GM12878 (cell line): Measurements from ENCODE around the gene NR2F1. TPM values are rescaled to one million over a fixed set of nuclear protein-coding genes. Genes with fewer than 3 reads are reported as not detected.

Experiments used
- ATAC-seq: fragments of 200-7000 bp; cut with Tn5 transposase; 3 replicates; pipeline ENCODE4 v1.9.1; 2020; ENCODE audit warnings: mild to moderate bottlenecking, moderate library complexity
- BruUV-seq: library from RNA; stranded (reverse); fragments of 400-500 nt; replicated peaks from 2 replicates; lab custom pipeline; 2021; lab: Mats Ljungman, UMichigan
- CTCF ChIA-PET: fragments of 300-600 bp; sonication (Branson Sonifier 250); formaldehyde crosslinking; extraction: SDS; loops from one replicate; lab custom pipeline; 2021; ENCODE audit warnings: inconsistent platforms; lab: Yijun Ruan, JAX
- POLR2A ChIA-PET: fragments of 350-600 bp; formaldehyde crosslinking; extraction: SDS; loops from one replicate; lab custom pipeline; 2021; ENCODE audit warnings: inconsistent platforms; lab: Charles Lee
- RAD21 ChIA-PET: fragments of 300-600 bp; sonication (Branson Sonifier 250); formaldehyde crosslinking; loops from one replicate; lab custom pipeline; 2023; ENCODE audit warnings: antibody characterized with exemption; ENCODE audit not compliant: unreplicated experiment; lab: Charles Lee
- SMC1A ChIA-PET: fragments of 300-600 bp; sonication (Branson Sonifier 250); formaldehyde crosslinking; loops from one replicate; lab custom pipeline; 2023; ENCODE audit not compliant: unreplicated experiment, uncharacterized antibody; lab: Charles Lee
- DNase-seq: peaks from one replicate; pipeline ENCODE4 v3.0.0-alpha.2; 2011; ENCODE audit warnings: low read depth, low spot score
- FAIRE-seq: peaks from 3 replicates; lab custom pipeline; 2011; peaks lifted over from hg19 to GRCh38; lab: Jason Lieb, UNC
- H2AFZ ChIP-seq: 2 replicates; pipeline ENCODE4 v1.6.0; 2011; ENCODE audit warnings: low read depth, low read length, control low read depth; ENCODE audit not compliant: control insufficient read depth
- H3K27ac ChIP-seq: 2 replicates; pipeline ENCODE4 v1.5.1; 2011; ENCODE audit warnings: control low read depth; ENCODE audit not compliant: control insufficient read depth, insufficient read depth
- H3K27me3 ChIP-seq, 2 experiments: replicated peaks in 1 of 2; 2 replicates each; pipeline versions ENCODE4 v1.6.0 to v1.6.1; 2011; ENCODE audit warnings: low read length in 1 of 2; ENCODE audit not compliant: control insufficient read depth in 2 of 2, insufficient read depth in 2 of 2
- H3K36me3 ChIP-seq, 2 experiments: 2 replicates each; pipeline ENCODE4 v1.5.1; 2011; ENCODE audit warnings: low read length in 1 of 2; ENCODE audit not compliant: control insufficient read depth in 2 of 2, insufficient read depth in 2 of 2
- H3K4me1 ChIP-seq: 2 replicates; pipeline ENCODE4 v1.6.1; 2011; ENCODE audit warnings: mild to moderate bottlenecking, low read length, moderate library complexity, mixed read lengths; ENCODE audit not compliant: control insufficient read depth, insufficient read depth
- H3K4me2 ChIP-seq: 2 replicates; pipeline ENCODE4 v1.6.0; 2011; ENCODE audit warnings: control low read depth; ENCODE audit not compliant: control insufficient read depth, insufficient read depth
- H3K4me3 ChIP-seq: fragments of 200-600 bp; sonication (generic); 2 replicates; pipeline ENCODE4 v1.5.1; 2016
- H3K79me2 ChIP-seq: 2 replicates; pipeline ENCODE4 v1.6.0; 2011; ENCODE audit warnings: low read length; ENCODE audit not compliant: control insufficient read depth, insufficient read depth
- H3K9ac ChIP-seq: 2 replicates; pipeline ENCODE4 v1.8.0; 2011; ENCODE audit warnings: low read length, control low read depth, mixed read lengths; ENCODE audit not compliant: control insufficient read depth, insufficient read depth
- H3K9me3 ChIP-seq: replicated peaks from 3 replicates; pipeline ENCODE4 v1.5.1; 2011; ENCODE audit warnings: mild to moderate bottlenecking, low read length; ENCODE audit not compliant: control insufficient read depth, insufficient read depth
- H4K20me1 ChIP-seq: 2 replicates; pipeline ENCODE4 v1.6.0; 2011; ENCODE audit not compliant: control insufficient read depth, insufficient read depth
- BACH1 ChIP-seq: fragments of 450-650 bp; IDR thresholded peaks from 2 replicates; pipeline ENCODE4 v1.6.1; 2017; ENCODE audit warnings: mild to moderate bottlenecking, borderline replicate concordance
- CHD2 ChIP-seq: IDR thresholded peaks from 2 replicates; pipeline ENCODE4 v1.6.1; 2011; ENCODE audit warnings: low read depth, low read length, improper control_type of control experiment, borderline replicate concordance
- EGR1 ChIP-seq, 2 experiments: IDR thresholded peaks; 1 replicate in 1 of 2; 2 replicates in 1 of 2; pipeline ENCODE4 v1.6.1; 2011 to 2012; ENCODE audit warnings: low read depth in 2 of 2, low read length in 2 of 2, borderline replicate concordance in 1 of 2, mild to moderate bottlenecking in 1 of 2, moderate library complexity in 1 of 2
- EP300 ChIP-seq, 2 experiments: fragments of 150-350 bp in 1 of 2; IDR thresholded peaks; 2 replicates each; pipeline ENCODE4 v1.6.1; 2011 to 2012; ENCODE audit warnings: low read depth in 2 of 2, low read length in 2 of 2, borderline replicate concordance in 1 of 2, improper control_type of control experiment in 1 of 2, inconsistent platforms in 1 of 2; ENCODE audit not compliant: control insufficient read depth in 1 of 2
- ETV6 ChIP-seq, 2 experiments: fragments of 450-650 bp in 1 of 2; IDR thresholded peaks in 1 of 2; conservative IDR thresholded peaks in 1 of 2; 2 replicates each; pipeline ENCODE4 v1.6.1; 2014; ENCODE audit warnings: antibody characterized with exemption in 1 of 2, borderline replicate concordance in 1 of 2, low read depth in 1 of 2, mild to moderate bottlenecking in 1 of 2, moderate library complexity in 1 of 2
- EZH2 ChIP-seq: IDR thresholded peaks from 2 replicates; pipeline ENCODE4 v1.6.1; 2012; ENCODE audit warnings: low read depth, mild to moderate bottlenecking, control low read depth, inconsistent platforms, low read length, borderline replicate concordance; ENCODE audit not compliant: control insufficient read depth
- NKRF ChIP-seq: fragments of 450-650 bp; conservative IDR thresholded peaks from 2 replicates; pipeline ENCODE4 v1.6.1; 2017; ENCODE audit warnings: mild to moderate bottlenecking, moderate library complexity
- POU2F2 ChIP-seq: IDR thresholded peaks from 3 replicates; pipeline ENCODE4 v1.6.1; 2011; ENCODE audit warnings: low read depth, mild to moderate bottlenecking, low read length, borderline replicate concordance
- SMAD5 ChIP-seq: IDR thresholded peaks from 2 replicates; pipeline ENCODE4 v1.6.1; 2016; ENCODE audit warnings: antibody characterized with exemption, low read depth
- STAT3 ChIP-seq: IDR thresholded peaks from 2 replicates; pipeline ENCODE4 v1.6.1; 2011; ENCODE audit warnings: low read depth, low read length, improper control_type of control experiment
- USF1 ChIP-seq: IDR thresholded peaks from 2 replicates; pipeline ENCODE4 v1.6.1; 2011; ENCODE audit warnings: borderline replicate concordance, low read depth, mild to moderate bottlenecking, moderate library complexity, mixed read lengths, low read length; ENCODE audit not compliant: insufficient read depth; ENCODE audit errors: extremely low read length
- ZBTB33 ChIP-seq: fragments of 450-650 bp; IDR thresholded peaks from 2 replicates; pipeline ENCODE4 v1.6.1; 2017; ENCODE audit warnings: mild to moderate bottlenecking
- ZNF622 ChIP-seq: fragments of 450-650 bp; IDR thresholded peaks from 2 replicates; pipeline ENCODE4 v1.6.1; 2017; ENCODE audit warnings: mild to moderate bottlenecking, inconsistent platforms
- ZZZ3 ChIP-seq: IDR thresholded peaks from 2 replicates; pipeline ENCODE4 v1.6.1; 2011; ENCODE audit warnings: low read depth; ENCODE audit not compliant: control insufficient read depth, insufficient read length
- WGBS: methylation state at CpG from one replicate; pipeline ENCODE4 v1.1.6; 2016; ENCODE audit warnings: low lambda C conversion rate; ENCODE audit not compliant: insufficient replicate concordance, insufficient coverage; ENCODE audit errors: missing lambda C conversion rate; 5-methylcytosine and 5-hydroxymethylcytosine counted together
- in situ Hi-C: fragments of 300-500 bp; cut with MboI; formaldehyde crosslinking; loops from 9 replicates; pipeline ENCODE4 v1.14.3; 2018; ENCODE audit warnings: mixed read lengths
- intact Hi-C: fragments of 100-400 bp; cut with micrococcal nuclease; formaldehyde crosslinking; loops from one replicate; pipeline ENCODE4 v1.14.2; 2022; ENCODE audit not compliant: unreplicated experiment
- polyA plus RNA-seq, 11 experiments: library from polyadenylated mRNA; depleted of rRNA in 4 of 11; unstranded in 6 of 11; stranded (reverse) in 5 of 11; fragments of >200 nt; fragmentation: Nextera tagmentation in 4 of 11; fragmentation: Illumina TruSeq in 1 of 11; extraction: Ambion mirVana in 4 of 11; extraction: Trizol in 1 of 11; gene quantifications; 1 replicate in 1 of 11; 2 replicates in 10 of 11; pipeline versions ENCODE4 v1.2.1 to v1.2.3, GENCODE V29; 2011 to 2016; ENCODE audit warnings: inconsistent platforms in 2 of 11, missing spikeins in 2 of 11, low read depth in 1 of 11
- total RNA-seq, 4 experiments: library from RNA; depleted of rRNA in 3 of 4; stranded (reverse); fragments of >200 nt in 3 of 4; fragmentation: Illumina TruSeq in 1 of 4; extraction: Trizol in 1 of 4; gene quantifications; 2 replicates each; pipeline versions ENCODE4 v1.2.1 to v1.2.3, GENCODE V29; 2013 to 2021

The NR2F1 gene
- total and polyA plus RNA-seq, 10 of the 15 experiments (the other 5 are each of a cell fraction or from before 2014, with no cell fraction given), result 0.04 to 0.79 (median 0.36) TPM; not detected in 7

GRCh38 chr5:93567424-93567823, 15.6 kb upstream of the NR2F1 start:
- no peaks in the 10 kb centered on the region; the same call in 1 of the 3 replicates for H3K9me3 ChIP-seq
- TF ChIP-seq EZH2 (no peak), ETV6 (conservative IDR thresholded peaks at IDR 0.05 in 1 of 2, IDR thresholded peaks at IDR 0.05 in 1 of 2; ENCODE audit: borderline replicate concordance in 1 of 2, low read depth in 1 of 2) (no peak), POU2F2 (no peak), STAT3 (no peak), ZNF622 (no peak), ZBTB33 (no peak), CHD2 (no peak), NKRF (no peak), USF1 (no peak), EGR1 (IDR thresholded peaks at IDR 0.05; ENCODE audit: borderline replicate concordance in 1 of 2, low read depth in 2 of 2, low read length in 2 of 2) (no peak), ZZZ3 (no peak), SMAD5 (no peak), BACH1 (no peak), EP300 (IDR thresholded peaks at IDR 0.05; ENCODE audit: borderline replicate concordance in 1 of 2, control insufficient read depth in 1 of 2, low read depth in 2 of 2, low read length in 2 of 2) (no peak)
- no peaks in the 10 kb centered on the region for H3K4me1 ChIP-seq
- H3K4me3 ChIP-seq, result no peak overlapping the region
- H3K36me3 ChIP-seq, result no peaks in the 10 kb centered on the region
- in situ Hi-C loops, result no loop called here
- no peaks in the 10 kb centered on the region for H3K79me2 ChIP-seq
- FAIRE-seq, result peak; percentile 31
- no peak overlapping the region for H3K4me2 ChIP-seq
- H2AFZ ChIP-seq, result no peak overlapping the region
- SMC1A ChIA-PET, result no interaction called here
- POLR2A ChIA-PET, result no interaction called here
- BruUV-seq, result no TSS peak
- H4K20me1 ChIP-seq, result no peaks in the 10 kb centered on the region
- 0% methylated on average over 1 of the region's 1 CpG for WGBS
- H3K27me3 ChIP-seq, result peaks cover 9 to 17% of the 10 kb centered on the region in 2 experiments
- no peak for ATAC-seq
- intact Hi-C loops, result no loop called here
- no peak overlapping the region for H3K27ac ChIP-seq
- no peak for DNase-seq
- no peak overlapping the region for H3K9ac ChIP-seq
- RAD21 ChIA-PET, result no interaction called here
- CTCF ChIA-PET, result no interaction called here
